Erythroblast (primary cell): Measurements from ENCODE around the gene NCAM2.

Source experiments
- DNase-seq, 2 experiments: peaks; one replicate each; lab custom pipeline; 2025; lab: John Stamatoyannopoulos, UW
- GATA1 ChIP-seq: IDR thresholded peaks from 2 replicates; pipeline ENCODE4 v1.6.1; 2011; ENCODE audit warnings: low read depth, mild to moderate bottlenecking, control low read depth, low read length, moderate library complexity
- POLR2A ChIP-seq: IDR thresholded peaks from 2 replicates; pipeline ENCODE4 v1.6.1; 2011; ENCODE audit warnings: mild to moderate bottlenecking, low read length

NCAM2 gene

GRCh38 chr21:21184771-21185528 lies 186.7 kb downstream of the NCAM2 start:
- no peak for DNase-seq
- TF ChIP-seq GATA1 (no peak), POLR2A (no peak)

GRCh38 chr21:21187579-21187978 lies 189.4 kb downstream of the NCAM2 start:
- no peak for DNase-seq
- TF ChIP-seq GATA1: no peak
- no peak for TF ChIP-seq POLR2A

- TF ChIP-seq GATA1: no peak
- TF ChIP-seq POLR2A: no peak
- DNase-seq: no peak
Measured at GRCh38 chr21:21188513-21189195, 190.4 kb downstream of the NCAM2 start.

- no peak for DNase-seq
- no peak for TF ChIP-seq POLR2A
Measured at GRCh38 chr21:21195417-21195943, 197.3 kb downstream of the NCAM2 start.

- DNase-seq: no peak
- TF ChIP-seq GATA1 (no peak), POLR2A (no peak)
Measured at GRCh38 chr21:21196087-21196486, 197.9 kb downstream of the NCAM2 start.

GRCh38 chr21:21196848-21197247 lies 198.6 kb downstream of the NCAM2 start:
- no peak for DNase-seq
- TF ChIP-seq GATA1 (no peak), POLR2A (no peak)

DNA sequence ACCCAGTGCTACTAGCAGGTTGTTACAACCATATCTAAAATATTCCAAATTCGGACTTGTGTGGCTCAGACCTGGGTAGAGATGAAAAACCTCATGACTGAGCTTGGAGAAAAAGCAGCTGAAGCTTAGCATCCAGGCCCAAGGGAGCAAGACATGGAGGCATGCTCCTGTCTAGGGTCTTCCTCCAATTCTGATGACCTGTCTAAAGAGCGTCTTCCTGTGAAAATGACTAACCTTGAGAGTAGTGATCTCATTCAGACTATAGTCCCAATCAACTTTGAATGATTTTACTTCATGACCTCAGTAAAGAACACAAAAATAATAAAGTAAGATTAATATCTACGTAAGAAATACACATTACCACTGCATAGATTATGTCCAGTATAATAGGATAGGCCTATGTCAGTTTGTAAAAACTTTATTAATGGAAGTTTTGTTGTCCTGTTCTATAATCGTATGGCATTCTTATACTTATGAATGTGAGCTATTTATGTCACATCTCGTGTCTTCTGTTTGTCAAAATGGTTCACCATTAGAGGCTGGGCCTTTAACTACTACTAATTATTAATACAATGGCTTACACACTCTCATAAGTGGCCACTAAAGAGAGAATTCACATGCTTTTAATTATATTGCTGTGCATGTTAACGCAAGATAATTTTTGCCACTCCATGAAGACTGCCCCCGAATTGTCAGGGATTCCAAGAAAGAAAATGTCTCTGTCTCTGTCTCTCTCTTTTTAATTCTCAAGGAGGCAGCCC lies 201.3 kb downstream of the NCAM2 start:
- no peak for DNase-seq
- TF ChIP-seq POLR2A (no peak), GATA1 (no peak)

GRCh38 chr21:21200103-21200938 lies 202.1 kb downstream of the NCAM2 start:
- TF ChIP-seq GATA1 (no peak), POLR2A (no peak)
- peak; percentile 10 to 16 for DNase-seq

DNA sequence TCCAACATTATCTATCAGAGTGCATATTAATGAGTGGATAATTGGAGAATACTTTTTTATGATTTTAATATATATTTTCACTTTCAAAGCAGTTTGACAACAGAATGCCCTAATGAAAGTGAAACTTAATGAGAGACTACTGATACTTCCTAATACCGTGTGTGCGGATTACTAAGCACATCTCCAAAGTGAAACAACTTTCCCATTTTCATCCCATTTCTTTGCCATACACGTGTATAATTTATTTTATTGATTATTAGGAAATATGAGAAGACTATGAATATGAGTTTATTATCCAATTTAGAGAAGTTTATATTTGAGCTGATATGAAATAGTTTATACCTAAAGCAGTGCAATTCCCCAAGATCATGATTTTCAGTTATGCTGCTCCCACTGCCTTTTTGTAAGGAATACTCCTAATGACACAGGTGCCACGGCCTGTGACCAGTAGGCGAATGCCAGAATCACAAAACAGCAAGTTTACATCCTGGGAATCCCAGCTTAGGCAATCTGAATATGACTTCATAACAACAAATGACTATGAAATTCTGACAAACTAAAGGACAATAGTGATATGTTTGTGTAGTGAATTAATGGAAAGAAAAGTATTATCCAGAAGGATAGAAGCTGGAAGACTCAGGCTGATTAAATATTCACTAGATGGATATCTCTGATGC lies 202.9 kb downstream of the NCAM2 start:
- DNase-seq: no peak
- TF ChIP-seq GATA1: no peak
- no peak for TF ChIP-seq POLR2A

- TF ChIP-seq POLR2A: no peak
- TF ChIP-seq GATA1: no peak
- no peak for DNase-seq
Measured at GRCh38 chr21:21203822-21204339, 205.7 kb downstream of the NCAM2 start.

DNA sequence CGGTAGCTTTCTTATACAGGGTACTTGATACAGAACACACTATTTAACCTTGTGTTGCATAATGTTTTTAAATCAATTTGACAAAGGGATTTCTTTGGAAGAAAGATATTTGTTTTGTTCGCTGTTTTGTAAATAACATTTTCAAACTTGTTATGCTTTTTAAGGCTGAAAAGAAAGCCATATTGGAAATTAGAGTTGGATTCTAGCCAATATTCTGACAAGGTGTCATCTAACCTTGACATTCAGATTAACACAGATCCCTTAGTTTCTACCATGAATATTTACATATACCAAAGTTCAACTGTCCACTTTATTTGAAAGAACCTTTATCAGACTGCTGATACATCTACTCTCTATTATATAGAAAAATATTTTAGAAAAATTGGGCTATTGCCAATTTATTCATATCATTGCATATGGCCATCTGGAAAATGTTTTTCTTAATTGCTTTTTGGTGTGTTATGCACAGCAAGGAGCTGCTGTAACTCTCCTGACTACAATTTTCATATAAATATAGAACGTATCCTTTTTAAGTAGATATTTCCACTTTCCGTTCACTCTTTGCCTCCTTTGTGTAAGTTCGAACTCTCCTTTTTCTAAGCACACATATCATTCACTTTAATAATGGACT lies 206.3 kb downstream of the NCAM2 start:
- TF ChIP-seq GATA1 (no peak), POLR2A (no peak)
- DNase-seq: no peak

GRCh38 chr21:21205604-21206003 lies 207.4 kb downstream of the NCAM2 start:
- DNase-seq: no peak
- no peak for TF ChIP-seq GATA1
- no peak for TF ChIP-seq POLR2A
